OCI-LY7 (cell line): Measurements from ENCODE around the gene GNA12. TPM values are rescaled to one million over a fixed set of nuclear protein-coding genes. Genes with fewer than 3 reads are reported as not detected.

Experiments
- BruUV-seq: library from RNA; stranded (reverse); fragments of 400-500 nt; replicated peaks from 2 replicates; lab custom pipeline; 2021; lab: Mats Ljungman, UMichigan
- CTCF ChIA-PET: fragments of 300-600 bp; sonication (Branson Sonifier 250); formaldehyde crosslinking; loops from one replicate; lab custom pipeline; 2022; ENCODE audit warnings: antibody characterized with exemption; ENCODE audit not compliant: unreplicated experiment; lab: Charles Lee
- POLR2A ChIA-PET: fragments of 300-600 bp; sonication (Branson Sonifier 250); formaldehyde crosslinking; loops from one replicate; lab custom pipeline; 2022; ENCODE audit warnings: antibody characterized with exemption; lab: Charles Lee
- DNase-seq: peaks from one replicate; pipeline ENCODE4 v3.0.0-alpha.2; 2015; ENCODE audit warnings: low spot score
- H2AFZ ChIP-seq: fragments of 200-600 bp; sonication (generic), shearing (Covaris generic); 2 replicates; pipeline ENCODE4 v1.6.1; 2014; ENCODE audit warnings: mild to moderate bottlenecking, antibody characterized with exemption, low read length, moderate library complexity
- H3K27ac ChIP-seq: fragments of 200-600 bp; sonication (generic); 2 replicates; pipeline ENCODE4 v1.5.1; 2014; ENCODE audit warnings: mixed run types, low read depth, mild to moderate bottlenecking, moderate library complexity, low read length, inconsistent platforms; ENCODE audit not compliant: poor library complexity, severe bottlenecking
- H3K36me3 ChIP-seq: fragments of 200-600 bp; sonication (generic); 2 replicates; pipeline ENCODE4 v1.6.1; 2014; ENCODE audit warnings: mild to moderate bottlenecking, antibody characterized with exemption, low read length, moderate library complexity, mixed read lengths; ENCODE audit not compliant: insufficient read depth
- H3K4me1 ChIP-seq: fragments of 200-600 bp; sonication (generic); 2 replicates; pipeline ENCODE4 v1.5.1; 2014; ENCODE audit warnings: mild to moderate bottlenecking, low read length; ENCODE audit not compliant: insufficient read depth, poor library complexity, severe bottlenecking
- H3K4me2 ChIP-seq: fragments of 200-600 bp; sonication (generic); 2 replicates; pipeline ENCODE4 v1.6.1; 2014; ENCODE audit warnings: mild to moderate bottlenecking, low read length
- H3K4me3 ChIP-seq: fragments of 200-600 bp; sonication (generic); 2 replicates; pipeline ENCODE4 v1.5.1; 2014; ENCODE audit warnings: mild to moderate bottlenecking, low read depth, low read length; ENCODE audit not compliant: poor library complexity, severe bottlenecking
- H3K79me2 ChIP-seq: fragments of 200-600 bp; sonication (generic); 2 replicates; pipeline ENCODE4 v1.6.1; 2016; ENCODE audit warnings: low read depth, mild to moderate bottlenecking, low read length, moderate library complexity, mixed read lengths; ENCODE audit not compliant: insufficient read depth
- H3K9me2 ChIP-seq: fragments of 200-600 bp; sonication (generic); 2 replicates; pipeline ENCODE4 v1.6.1; 2016; ENCODE audit warnings: mild to moderate bottlenecking, low read length, mixed read lengths; ENCODE audit not compliant: insufficient read depth
- H3K9me3 ChIP-seq: fragments of 200-600 bp; sonication (generic); 2 replicates; pipeline ENCODE4 v1.6.1; 2014; ENCODE audit warnings: mild to moderate bottlenecking, mixed run types, low read length, mixed read lengths
- H4K20me1 ChIP-seq: fragments of 200-600 bp; sonication (generic); 2 replicates; pipeline ENCODE4 v1.6.1; 2014; ENCODE audit warnings: mild to moderate bottlenecking, antibody characterized with exemption, low read length, moderate library complexity, mixed read lengths; ENCODE audit not compliant: insufficient read depth
- CTCF ChIP-seq: fragments of 200-600 bp; sonication (generic); conservative IDR thresholded peaks from 2 replicates; pipeline ENCODE4 v1.5.1; 2014; ENCODE audit warnings: mild to moderate bottlenecking, antibody characterized with exemption, low read length, moderate library complexity, mixed read lengths
- EZH2phosphoT487 ChIP-seq: fragments of 200-600 bp; sonication (generic); IDR thresholded peaks from 2 replicates; pipeline ENCODE4 v1.6.1; 2018; ENCODE audit warnings: low read depth, borderline replicate concordance, mild to moderate bottlenecking, mixed run types, antibody characterized with exemption, low read length, moderate library complexity, mixed read lengths
- intact Hi-C: fragments of 100-400 bp; cut with micrococcal nuclease; formaldehyde crosslinking; loops from one replicate; pipeline ENCODE4 v1.10.0; 2022; ENCODE audit not compliant: unreplicated experiment
- total RNA-seq, 2 experiments: library from RNA; depleted of rRNA in 1 of 2; stranded (reverse); fragments of >200 nt in 1 of 2; shearing (Covaris generic) in 1 of 2; gene quantifications; 2 replicates each; pipeline ENCODE4 v1.2.3, GENCODE V29; 2014 to 2022

Gene GNA12
- total RNA-seq, 2 experiments from 2014 or later: 10.3 to 35.9 TPM

- H3K9me3 ChIP-seq: no peaks in the 10 kb centered on the region
- H3K79me2 ChIP-seq: peaks cover 5% of the 10 kb centered on the region; the same call in 1 of the 2 replicates
- no peaks in the 10 kb centered on the region for H3K4me1 ChIP-seq
- CTCF ChIA-PET: no interaction called here
- H3K27ac ChIP-seq: no peak overlapping the region
- no peaks in the 10 kb centered on the region for H3K36me3 ChIP-seq
- POLR2A ChIA-PET: no interaction called here
- no peaks in the 10 kb centered on the region for H3K9me2 ChIP-seq
- no peak overlapping the region for H3K4me2 ChIP-seq
- TF ChIP-seq EZH2phosphoT487 (no peak), CTCF (no peak)
- H4K20me1 ChIP-seq: peaks cover 4% of the 10 kb centered on the region; the same call in 1 of the 2 replicates
- intact Hi-C loops: no loop called here
- H3K4me3 ChIP-seq: no peak overlapping the region
- no TSS peak for BruUV-seq
- no peak for DNase-seq
- H2AFZ ChIP-seq: no peak overlapping the region
These were observed 36.7 kb downstream of the GNA12 start for GRCh38 chr7:2807460-2807844.

- CTCF ChIA-PET: no interaction called here
- Histone ChIP-seq H3K4me1 (no peaks in the 10 kb centered on the region), H3K9me3 (no peaks in the 10 kb centered on the region), H3K36me3 (no peaks in the 10 kb centered on the region), H3K4me3 (no peak overlapping the region), H3K4me2 (no peak overlapping the region), H2AFZ (no peak overlapping the region), H3K27ac (no peak overlapping the region), H3K9me2 (no peaks in the 10 kb centered on the region), H3K79me2 (peaks cover 5% of the 10 kb centered on the region; the same call in 1 of the 2 replicates), H4K20me1 (peaks cover 4% of the 10 kb centered on the region; the same call in 1 of the 2 replicates)
- DNase-seq: no peak
- BruUV-seq: no TSS peak
- POLR2A ChIA-PET: no interaction called here
- no peak for TF ChIP-seq CTCF
- no peak for TF ChIP-seq EZH2phosphoT487
- intact Hi-C loops: no loop called here
These were observed 37.5 kb downstream of the GNA12 start for GRCh38 chr7:2806571-2806970.

- no peak overlapping the region for H3K4me2 ChIP-seq
- no TSS peak for BruUV-seq
- H2AFZ ChIP-seq: no peak overlapping the region
- peaks cover 5% of the 10 kb centered on the region; the same call in 1 of the 2 replicates for H3K79me2 ChIP-seq
- no peak overlapping the region for H3K4me3 ChIP-seq
- H3K9me2 ChIP-seq: no peaks in the 10 kb centered on the region
- no peaks in the 10 kb centered on the region for H3K36me3 ChIP-seq
- DNase-seq: no peak
- ChIA-PET POLR2A (interaction anchor here (0.7 to 1.1 kb wide), 3 partner anchors 16 to 295 kb away, joined by 3 to 4 read pairs (median 3); no protein-coding TSS in a partner anchor), CTCF (interaction anchor here (1.2 kb wide), 1 partner anchor 17 kb away, joined by 6 read pairs; no protein-coding TSS in a partner anchor)
- no peaks in the 10 kb centered on the region for H3K9me3 ChIP-seq
- intact Hi-C loops: no loop called here
- TF ChIP-seq EZH2phosphoT487: no peak
- TF ChIP-seq CTCF: no peak
- H3K27ac ChIP-seq: no peak overlapping the region
- no peaks in the 10 kb centered on the region for H3K4me1 ChIP-seq
- H4K20me1 ChIP-seq: peaks cover 4% of the 10 kb centered on the region; the same call in 1 of the 2 replicates
These were observed 38.7 kb downstream of the GNA12 start for GRCh38 chr7:2805213-2805944.
